ENCODE measurements around the gene FAM163B.

DNA sequence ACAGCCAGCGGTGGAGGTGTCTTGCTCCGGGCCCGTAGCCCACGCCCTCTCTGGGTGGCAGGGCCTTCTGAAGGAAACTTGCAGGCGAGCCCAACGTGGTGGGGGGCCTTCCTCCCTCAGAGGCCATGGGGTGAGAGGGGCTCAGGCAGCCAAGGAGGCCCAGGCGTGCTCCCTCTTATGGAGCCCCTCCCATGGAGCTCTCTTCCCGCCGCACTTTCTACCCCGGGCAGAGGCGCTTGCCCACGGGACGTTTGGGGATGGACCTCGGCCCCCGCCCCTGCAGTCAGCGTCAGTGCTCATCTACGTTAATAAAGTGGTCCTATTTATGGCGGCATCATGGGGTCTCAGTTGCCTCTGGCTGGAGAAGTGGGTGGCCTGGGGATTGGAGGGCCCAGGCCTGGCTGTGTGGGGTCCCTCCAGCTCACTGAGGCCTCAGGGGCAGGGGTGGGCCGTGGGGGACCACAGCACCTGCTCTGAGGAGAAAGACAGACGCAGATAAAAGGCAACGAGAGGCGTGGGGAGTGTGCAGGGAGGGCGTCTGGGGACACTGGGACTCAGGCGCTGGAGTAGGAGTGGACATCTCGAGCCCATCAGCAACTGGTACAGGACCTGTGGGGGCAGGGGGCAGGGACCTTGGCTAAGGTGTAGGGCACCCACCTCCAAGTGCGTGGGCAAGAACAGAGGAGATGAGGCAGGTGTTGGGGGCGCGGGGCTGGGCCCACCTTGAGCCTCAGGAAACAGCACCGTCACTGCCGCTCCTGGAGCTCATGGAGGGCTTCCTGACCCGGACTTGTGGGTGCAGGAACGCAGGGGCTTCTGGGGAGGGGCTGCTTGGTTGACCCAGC is 33.8 kb downstream of the FAM163B start:
- TF ChIP-seq, protein P1, sequence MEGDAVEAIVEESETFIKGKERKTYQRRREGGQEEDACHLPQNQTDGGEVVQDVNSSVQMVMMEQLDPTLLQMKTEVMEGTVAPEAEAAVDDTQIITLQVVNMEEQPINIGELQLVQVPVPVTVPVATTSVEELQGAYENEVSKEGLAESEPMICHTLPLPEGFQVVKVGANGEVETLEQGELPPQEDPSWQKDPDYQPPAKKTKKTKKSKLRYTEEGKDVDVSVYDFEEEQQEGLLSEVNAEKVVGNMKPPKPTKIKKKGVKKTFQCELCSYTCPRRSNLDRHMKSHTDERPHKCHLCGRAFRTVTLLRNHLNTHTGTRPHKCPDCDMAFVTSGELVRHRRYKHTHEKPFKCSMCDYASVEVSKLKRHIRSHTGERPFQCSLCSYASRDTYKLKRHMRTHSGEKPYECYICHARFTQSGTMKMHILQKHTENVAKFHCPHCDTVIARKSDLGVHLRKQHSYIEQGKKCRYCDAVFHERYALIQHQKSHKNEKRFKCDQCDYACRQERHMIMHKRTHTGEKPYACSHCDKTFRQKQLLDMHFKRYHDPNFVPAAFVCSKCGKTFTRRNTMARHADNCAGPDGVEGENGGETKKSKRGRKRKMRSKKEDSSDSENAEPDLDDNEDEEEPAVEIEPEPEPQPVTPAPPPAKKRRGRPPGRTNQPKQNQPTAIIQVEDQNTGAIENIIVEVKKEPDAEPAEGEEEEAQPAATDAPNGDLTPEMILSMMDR (IDR thresholded peaks at IDR 0.05; ENCODE audit: poor library complexity) = no peak
- no peak for TF ChIP-seq EZH2 (IDR thresholded peaks at IDR 0.05; ENCODE audit: borderline replicate concordance)

Measured in hepatocyte (in vitro differentiated cells).